GM18858 (cell line): ENCODE measurements around the gene USP22.

Source experiments
- ATAC-seq: cut with Tn5 transposase; IDR thresholded peaks from one replicate; pipeline ENCODE4 v1.9.1; 2021; ENCODE audit not compliant: unreplicated experiment

The USP22 gene

GRCh38 chr17:20960871-20961270 lies 81.9 kb downstream of the USP22 start:
- ATAC-seq: no peak

GRCh38 chr17:20955427-20956323 lies 87.1 kb downstream of the USP22 start:
- no peak for ATAC-seq

- ATAC-seq: no peak
These were observed 88.0 kb downstream of the USP22 start for GRCh38 chr17:20954794-20955193.

GRCh38 chr17:20952183-20952582 lies 90.6 kb downstream of the USP22 start:
- ATAC-seq: no peak
